K562 (cell line): ENCODE measurements around the gene STIL. TPM values are rescaled to one million over a fixed set of nuclear protein-coding genes. Genes with fewer than 3 reads are reported as not detected.
A peak's percentile ranks its signal among the peaks of the same experiment; 100 is the strongest.

Experiments used
- CEBPG ChIP-seq, 3 experiments: fragments of 200-800 bp in 1 of 3; sonication (Bioruptor generic) in 1 of 3; sonication (generic) in 1 of 3; formaldehyde crosslinking in 1 of 3; IDR thresholded peaks in 2 of 3; conservative IDR thresholded peaks in 1 of 3; 2 replicates each; pipeline versions ENCODE4 v1.6.1 to v1.8.0; 2016 to 2022; ENCODE audit warnings: missing compliant biosample characterization in 2 of 3, missing genetic modification characterization in 2 of 3, mild to moderate bottlenecking in 1 of 3, missing genetic modification reagents in 1 of 3
- DPF2 ChIP-seq: fragments of 450-650 bp; IDR thresholded peaks from 2 replicates; pipeline ENCODE4 v1.6.1; 2016
- GABPA ChIP-seq: fragments of 200-800 bp; sonication (Bioruptor generic); conservative IDR thresholded peaks from 2 replicates; pipeline ENCODE4 v1.6.1; 2016; ENCODE audit warnings: low read depth, missing genetic modification characterization, missing compliant biosample characterization
- KLF10 ChIP-seq: fragments of 250-450 bp; sonication (Bioruptor Pico); IDR thresholded peaks from 2 replicates; pipeline ENCODE4 v1.6.1; 2021; ENCODE audit warnings: matching md5 sums
- MYNN ChIP-seq, 2 experiments: sonication (generic); formaldehyde crosslinking in 1 of 2; IDR thresholded peaks; 2 replicates each; pipeline versions ENCODE4 v1.5.0 to v1.6.1; 2016 to 2020; ENCODE audit warnings: antibody characterized with exemption in 1 of 2, missing genetic modification reagents in 1 of 2
- NR2C2 ChIP-seq, 2 experiments: fragments of 200-800 bp in 1 of 2; sonication (Bioruptor generic) in 1 of 2; sonication (generic) in 1 of 2; formaldehyde crosslinking in 1 of 2; IDR thresholded peaks; 2 replicates each; pipeline versions ENCODE4 v1.6.1 to v1.8.0; 2016 to 2022; ENCODE audit warnings: mild to moderate bottlenecking in 1 of 2, missing compliant biosample characterization in 1 of 2, missing genetic modification characterization in 1 of 2, missing genetic modification reagents in 1 of 2
- PHF21A ChIP-seq: fragments of 450-650 bp; IDR thresholded peaks from 2 replicates; pipeline ENCODE4 v1.6.1; 2017; ENCODE audit warnings: low read depth, borderline replicate concordance
- PHF8 ChIP-seq: fragments of 200-600 bp; sonication (generic); IDR thresholded peaks from 2 replicates; pipeline ENCODE4 v1.6.1; 2012; ENCODE audit warnings: mixed run types, mild to moderate bottlenecking, inconsistent platforms, low read length, moderate library complexity, borderline replicate concordance
- POLR2H ChIP-seq: IDR thresholded peaks from 2 replicates; pipeline ENCODE4 v1.6.1; 2016; ENCODE audit warnings: missing genetic modification characterization, low read depth, mild to moderate bottlenecking, control low read depth, missing compliant biosample characterization, moderate library complexity
- ZNF175 ChIP-seq: fragments of 200-800 bp; sonication (Bioruptor generic); IDR thresholded peaks from 2 replicates; pipeline ENCODE4 v1.6.1; 2016; ENCODE audit warnings: low read depth, mild to moderate bottlenecking, missing genetic modification characterization, missing compliant biosample characterization
- ZNF197 ChIP-seq: fragments of 200-800 bp; sonication (Bioruptor generic); IDR thresholded peaks from 2 replicates; pipeline ENCODE4 v1.6.1; 2016; ENCODE audit warnings: low read depth, missing genetic modification characterization, missing compliant biosample characterization
- polyA plus RNA-seq, 8 experiments: library from polyadenylated mRNA; depleted of rRNA in 4 of 8; stranded (reverse) in 5 of 8; unstranded in 3 of 8; fragments of >200 nt; fragmentation: Nextera tagmentation in 2 of 8; fragmentation: Illumina TruSeq in 1 of 8; extraction: Ambion mirVana in 2 of 8; extraction: Trizol in 1 of 8; gene quantifications; 2 replicates each; pipeline versions ENCODE4 v1.2.1 to v1.2.3, GENCODE V29; 2011 to 2014; ENCODE audit warnings: inconsistent platforms in 1 of 8, missing spikeins in 1 of 8
- total RNA-seq, 7 experiments: library from RNA; depleted of rRNA in 6 of 7; stranded (reverse); fragments of >200 nt in 6 of 7; fragmentation: Illumina TruSeq in 2 of 7; extraction: Trizol in 2 of 7; gene quantifications; 2 replicates each; pipeline versions ENCODE4 v1.2.1 to v1.2.3, GENCODE V29; 2011 to 2021; ENCODE audit warnings: low replicate concordance in 1 of 7
- TF ChIP-seq, protein P1 (sequence below): fragments of 250-450 bp; sonication (Bioruptor Pico); IDR thresholded peaks from 2 replicates; pipeline ENCODE4 v1.5.0; 2021; ENCODE audit warnings: mild to moderate bottlenecking, moderate library complexity
- TF ChIP-seq, protein P2 (sequence below): fragments of 200-800 bp; sonication (Bioruptor generic); IDR thresholded peaks from 2 replicates; pipeline ENCODE4 v1.6.1; 2016; ENCODE audit warnings: missing genetic modification characterization, missing compliant biosample characterization
- TF ChIP-seq, protein P3 (sequence below): sonication (generic); formaldehyde crosslinking; IDR thresholded peaks from 2 replicates; pipeline ENCODE4 v1.8.0; 2022; ENCODE audit warnings: mild to moderate bottlenecking, missing genetic modification reagents
- TF ChIP-seq, protein P4 (sequence below): fragments of 450-650 bp; IDR thresholded peaks from 2 replicates; pipeline ENCODE4 v1.6.1; 2016; ENCODE audit warnings: low read depth, mild to moderate bottlenecking, moderate library complexity

STIL gene
- total and polyA plus RNA-seq, 9 of the 15 experiments (the other 6 are each of a cell fraction or from before 2014, with no cell fraction given), result 10.5 to 77.4 (median 39.6) TPM

DNA sequence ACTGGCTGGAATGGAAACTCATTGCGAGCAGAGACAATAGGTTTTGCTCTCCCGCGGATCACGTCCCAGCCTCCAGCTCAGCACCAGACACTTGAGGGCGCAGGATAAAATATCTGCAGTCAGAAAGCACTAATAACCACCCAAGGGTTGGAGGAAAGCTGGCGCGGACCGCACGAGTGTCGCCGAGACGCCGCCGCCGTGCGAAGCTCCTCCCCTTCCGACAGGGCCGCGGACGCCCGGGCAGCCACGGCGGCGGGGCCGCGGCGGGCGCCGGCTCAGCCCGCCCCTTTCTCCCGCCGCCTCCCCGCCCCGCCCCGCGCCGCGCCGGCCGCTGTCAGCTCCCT lies 19.6 kb upstream of the STIL start, which contains the start of gene CMPK1 (continued):
- TF ChIP-seq GABPA (tag) (peak; percentile 77), NR2C2 (CRISPR knock-in tag; IDR thresholded peaks at IDR 0.05) (peak; percentile 61; the same call in 1 of the 2 replicates), NR2C2 (tag; IDR thresholded peaks at IDR 0.05) (no peak), ZNF197 (no peak), PHF21A (no peak), ZNF175 (no peak), PHF8 (peak; percentile 42; the same call in 1 of the 2 replicates), KLF10 (no peak), DPF2 (0 out of 2 replicates have a peak, but pooled peaks have one; percentile 44), CEBPG (CRISPR knock-in tag; IDR thresholded peaks at IDR 0.05) (0 out of 2 replicates have a peak, but pooled peaks have one; percentile 39), CEBPG (tag; conservative IDR thresholded peaks at IDR 0.05 in 1 of 2, IDR thresholded peaks at IDR 0.05 in 1 of 2) (no peak), MYNN (IDR thresholded peaks at IDR 0.05) (no peak), MYNN (CRISPR knock-in tag; IDR thresholded peaks at IDR 0.05) (no peak), POLR2H (peak; percentile 62)
- TF ChIP-seq, protein P1, sequence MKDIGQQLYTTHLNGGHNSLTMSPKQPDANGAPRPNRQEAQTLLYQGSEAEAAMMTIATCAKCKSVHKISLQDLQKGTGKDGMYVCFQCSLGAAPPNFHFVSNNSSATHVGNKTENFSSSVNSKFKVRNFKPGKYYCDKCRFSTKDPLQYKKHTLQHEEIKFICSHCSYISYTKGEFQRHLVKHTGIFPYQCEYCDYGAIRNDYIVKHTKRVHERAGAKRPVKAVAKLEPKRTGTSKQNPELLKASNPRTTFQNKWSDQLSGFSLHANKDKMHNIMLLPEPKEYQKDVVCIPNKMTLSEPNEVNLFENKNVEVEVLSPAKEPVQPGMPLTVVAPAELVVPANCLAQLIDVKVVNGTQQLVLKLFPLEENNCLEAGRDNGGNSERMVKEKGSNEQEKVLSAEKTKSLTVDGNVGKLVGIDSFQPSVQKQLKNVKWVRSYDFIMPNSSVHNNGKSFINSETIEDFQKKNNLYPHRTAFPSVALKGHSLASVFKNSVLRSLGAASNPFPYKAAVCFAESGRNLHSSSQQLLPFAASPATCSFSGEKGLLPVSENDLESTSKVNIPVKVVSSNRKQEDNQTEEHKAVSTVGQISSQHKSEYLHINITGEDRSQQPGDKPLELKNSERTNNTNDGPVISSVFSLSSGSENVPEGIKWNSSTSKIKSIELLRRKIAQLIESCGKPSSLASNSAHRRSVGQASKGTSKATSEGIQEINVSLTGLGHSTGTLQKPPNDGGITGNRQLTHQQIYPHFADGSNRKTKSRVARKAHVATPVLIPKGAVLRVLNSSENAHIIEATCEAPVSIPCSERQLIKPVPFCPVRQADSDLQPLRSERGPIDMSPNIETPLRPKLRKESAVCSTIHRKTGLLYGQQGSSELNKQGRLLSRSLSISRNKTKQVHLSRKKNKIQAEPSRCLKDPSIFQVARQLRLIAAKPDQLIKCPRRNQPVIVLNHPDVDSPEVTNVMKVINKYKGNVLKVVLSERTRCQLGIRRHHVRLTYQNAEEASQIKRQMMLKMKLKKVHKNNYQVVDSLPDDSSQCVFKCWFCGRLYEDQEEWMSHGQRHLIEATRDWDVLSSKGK (CRISPR knock-in tag), result no peak
- TF ChIP-seq, protein P2, sequence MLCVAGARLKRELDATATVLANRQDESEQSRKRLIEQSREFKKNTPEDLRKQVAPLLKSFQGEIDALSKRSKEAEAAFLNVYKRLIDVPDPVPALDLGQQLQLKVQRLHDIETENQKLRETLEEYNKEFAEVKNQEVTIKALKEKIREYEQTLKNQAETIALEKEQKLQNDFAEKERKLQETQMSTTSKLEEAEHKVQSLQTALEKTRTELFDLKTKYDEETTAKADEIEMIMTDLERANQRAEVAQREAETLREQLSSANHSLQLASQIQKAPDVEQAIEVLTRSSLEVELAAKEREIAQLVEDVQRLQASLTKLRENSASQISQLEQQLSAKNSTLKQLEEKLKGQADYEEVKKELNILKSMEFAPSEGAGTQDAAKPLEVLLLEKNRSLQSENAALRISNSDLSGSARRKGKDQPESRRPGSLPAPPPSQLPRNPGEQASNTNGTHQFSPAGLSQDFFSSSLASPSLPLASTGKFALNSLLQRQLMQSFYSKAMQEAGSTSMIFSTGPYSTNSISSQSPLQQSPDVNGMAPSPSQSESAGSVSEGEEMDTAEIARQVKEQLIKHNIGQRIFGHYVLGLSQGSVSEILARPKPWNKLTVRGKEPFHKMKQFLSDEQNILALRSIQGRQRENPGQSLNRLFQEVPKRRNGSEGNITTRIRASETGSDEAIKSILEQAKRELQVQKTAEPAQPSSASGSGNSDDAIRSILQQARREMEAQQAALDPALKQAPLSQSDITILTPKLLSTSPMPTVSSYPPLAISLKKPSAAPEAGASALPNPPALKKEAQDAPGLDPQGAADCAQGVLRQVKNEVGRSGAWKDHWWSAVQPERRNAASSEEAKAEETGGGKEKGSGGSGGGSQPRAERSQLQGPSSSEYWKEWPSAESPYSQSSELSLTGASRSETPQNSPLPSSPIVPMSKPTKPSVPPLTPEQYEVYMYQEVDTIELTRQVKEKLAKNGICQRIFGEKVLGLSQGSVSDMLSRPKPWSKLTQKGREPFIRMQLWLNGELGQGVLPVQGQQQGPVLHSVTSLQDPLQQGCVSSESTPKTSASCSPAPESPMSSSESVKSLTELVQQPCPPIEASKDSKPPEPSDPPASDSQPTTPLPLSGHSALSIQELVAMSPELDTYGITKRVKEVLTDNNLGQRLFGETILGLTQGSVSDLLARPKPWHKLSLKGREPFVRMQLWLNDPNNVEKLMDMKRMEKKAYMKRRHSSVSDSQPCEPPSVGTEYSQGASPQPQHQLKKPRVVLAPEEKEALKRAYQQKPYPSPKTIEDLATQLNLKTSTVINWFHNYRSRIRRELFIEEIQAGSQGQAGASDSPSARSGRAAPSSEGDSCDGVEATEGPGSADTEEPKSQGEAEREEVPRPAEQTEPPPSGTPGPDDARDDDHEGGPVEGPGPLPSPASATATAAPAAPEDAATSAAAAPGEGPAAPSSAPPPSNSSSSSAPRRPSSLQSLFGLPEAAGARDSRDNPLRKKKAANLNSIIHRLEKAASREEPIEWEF, result no peak
- TF ChIP-seq, protein P3, sequence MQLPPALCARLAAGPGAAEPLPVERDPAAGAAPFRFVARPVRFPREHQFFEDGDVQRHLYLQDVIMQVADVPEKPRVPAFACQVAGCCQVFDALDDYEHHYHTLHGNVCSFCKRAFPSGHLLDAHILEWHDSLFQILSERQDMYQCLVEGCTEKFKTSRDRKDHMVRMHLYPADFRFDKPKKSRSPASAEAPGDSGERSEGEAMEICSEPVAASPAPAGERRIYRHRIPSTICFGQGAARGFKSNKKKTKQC (CRISPR knock-in tag), result 0 out of 2 replicates have a peak, but pooled peaks have one; percentile 4
- TF ChIP-seq, protein P4, sequence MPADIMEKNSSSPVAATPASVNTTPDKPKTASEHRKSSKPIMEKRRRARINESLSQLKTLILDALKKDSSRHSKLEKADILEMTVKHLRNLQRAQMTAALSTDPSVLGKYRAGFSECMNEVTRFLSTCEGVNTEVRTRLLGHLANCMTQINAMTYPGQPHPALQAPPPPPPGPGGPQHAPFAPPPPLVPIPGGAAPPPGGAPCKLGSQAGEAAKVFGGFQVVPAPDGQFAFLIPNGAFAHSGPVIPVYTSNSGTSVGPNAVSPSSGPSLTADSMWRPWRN, result 0 out of 2 replicates have a peak, but pooled peaks have one; percentile 24
